ENCODE results near the gene SKA2. TPM values are rescaled to one million over a fixed set of nuclear protein-coding genes. Genes with fewer than 3 reads are reported as not detected.
"Not testable (repeated sequence)": the region's sequence is repeated elsewhere in the genome, so short reads cannot be mapped to it uniquely, and the experiment has no call there.

The SKA2 gene
- total RNA-seq, result 158 TPM

GRCh38 chr17:59154721-59155438 lies at the start of gene SKA2:
Gene SKA2 (minus strand): TSS chr17:59155186. CDS start chr17:59155163, 23 bp downstream.
- DNase-seq (ENCODE audit: low spot score in 2 of 2), result peak in 1 of 2 donors; percentile 76
- FAIRE-seq, result peak; percentile 97

- FAIRE-seq, result no peak
These were observed 47.3 kb upstream of the SKA2 start for GRCh38 chr17:59202320-59202719.

GRCh38 chr17:59199398-59199797 lies 44.4 kb upstream of the SKA2 start:
- FAIRE-seq, result no peak
- no peak for DNase-seq (ENCODE audit: low spot score in 2 of 2)

More at GRCh38 chr17:59202320-59202719, 47.3 kb upstream of the SKA2 start:
- DNase-seq (ENCODE audit: low spot score in 2 of 2), result no peak

GRCh38 chr17:59193336-59193862 lies 38.4 kb upstream of the SKA2 start:
- DNase-seq (ENCODE audit: low spot score in 2 of 2), result no peak
- FAIRE-seq, result no peak

GRCh38 chr17:59190806-59191205 lies 35.8 kb upstream of the SKA2 start:
- DNase-seq (ENCODE audit: low spot score in 2 of 2) (no peak), FAIRE-seq (no peak)

- FAIRE-seq, result no peak
- DNase-seq (ENCODE audit: low spot score in 2 of 2), result no peak
These were observed 31.9 kb upstream of the SKA2 start for GRCh38 chr17:59186850-59187249.

GRCh38 chr17:59185997-59186396 lies 31.0 kb upstream of the SKA2 start:
- DNase-seq (ENCODE audit: low spot score in 2 of 2) (no peak), FAIRE-seq (no peak)

- DNase-seq (ENCODE audit: low spot score in 2 of 2) (no peak), FAIRE-seq (no peak)
These were observed 26.5 kb upstream of the SKA2 start for GRCh38 chr17:59181481-59181880.

GRCh38 chr17:59180626-59181025 lies 25.6 kb upstream of the SKA2 start:
- no peak for FAIRE-seq
- DNase-seq (ENCODE audit: low spot score in 2 of 2), result no peak

- DNase-seq (ENCODE audit: low spot score in 2 of 2); FAIRE-seq: not testable (repeated sequence)
These were observed 24.6 kb upstream of the SKA2 start for GRCh38 chr17:59179601-59180000.

- FAIRE-seq (no peak), DNase-seq (ENCODE audit: low spot score in 2 of 2) (no peak)
These were observed 23.4 kb upstream of the SKA2 start for GRCh38 chr17:59178266-59178985.

- DNase-seq (ENCODE audit: low spot score in 2 of 2), result no peak
These were observed 20.1 kb upstream of the SKA2 start for GRCh38 chr17:59175076-59175475.

GRCh38 chr17:59174671-59175070 lies 19.7 kb upstream of the SKA2 start:
- FAIRE-seq (no peak), DNase-seq (ENCODE audit: low spot score in 2 of 2) (no peak)

More at GRCh38 chr17:59175076-59175475, 20.1 kb upstream of the SKA2 start:
- no peak for FAIRE-seq

- DNase-seq (ENCODE audit: low spot score in 2 of 2), result no peak
- FAIRE-seq, result no peak
These were observed 17.5 kb upstream of the SKA2 start for GRCh38 chr17:59172436-59173004.

GRCh38 chr17:59167571-59168001 lies 12.6 kb upstream of the SKA2 start:
- DNase-seq (ENCODE audit: low spot score in 2 of 2), result no peak
- FAIRE-seq, result no peak

GRCh38 chr17:59165933-59166342 lies 11.0 kb upstream of the SKA2 start:
- no peak for FAIRE-seq
- peak; percentile 22 to 34 for DNase-seq (ENCODE audit: low spot score in 2 of 2)

GRCh38 chr17:59161477-59161876 lies 6.5 kb upstream of the SKA2 start:
- no peak for DNase-seq (ENCODE audit: low spot score in 2 of 2)
- FAIRE-seq, result no peak

GRCh38 chr17:59160157-59161025 lies 5.4 kb upstream of the SKA2 start:
- FAIRE-seq (no peak), DNase-seq (ENCODE audit: low spot score in 2 of 2) (no peak)

- FAIRE-seq (no peak), DNase-seq (ENCODE audit: low spot score in 2 of 2) (peak; percentile 74 to 79)
These were observed 622 bp upstream of the SKA2 start, which contains the start of gene PRR11 for GRCh38 chr17:59155439-59156177. Gene PRR11 (plus strand): TSS chr17:59155746. CDS start chr17:59169753, 14,007 bp downstream.

Measured in frontal cortex (tissue), 4 donors.